Measurements from ENCODE around the gene KIFC3. TPM values are rescaled to one million over a fixed set of nuclear protein-coding genes. Genes with fewer than 3 reads are reported as not detected.

KIFC3 gene
- total and polyA plus RNA-seq, 2 of the 13 experiments (the other 11 are each of a cell fraction or from before 2014, with no cell fraction given): 42.1 to 45.3 TPM

GRCh38 chr16:57743458-57743857 is 58.8 kb downstream of the KIFC3 start (continued):
- TF ChIP-seq MAFK (conservative IDR thresholded peaks at IDR 0.05 in 1 of 2, IDR thresholded peaks at IDR 0.05 in 1 of 2; ENCODE audit: low read length in 2 of 2) (no peak), BATF2 (CRISPR knock-in tag; IDR thresholded peaks at IDR 0.05) (no peak), HIVEP1 (CRISPR knock-in tag; IDR thresholded peaks at IDR 0.05) (no peak), ZNF34 (CRISPR knock-in tag; IDR thresholded peaks at IDR 0.05; ENCODE audit: borderline replicate concordance) (no peak), ZNF629 (CRISPR knock-in tag; conservative IDR thresholded peaks at IDR 0.05) (no peak), HNRNPUL1 (IDR thresholded peaks at IDR 0.05; ENCODE audit: low read depth, low read length) (no peak), ONECUT2 (CRISPR knock-in tag; IDR thresholded peaks at IDR 0.05) (no peak), ZNF431 (CRISPR knock-in tag; IDR thresholded peaks at IDR 0.05; ENCODE audit: borderline replicate concordance, low read depth) (no peak), ZHX1 (CRISPR knock-in tag; IDR thresholded peaks at IDR 0.05; ENCODE audit: low read depth) (no peak), NR2F2 (IDR thresholded peaks at IDR 0.05; ENCODE audit: borderline replicate concordance, low read depth) (no peak), ZNF207 (IDR thresholded peaks at IDR 0.05; ENCODE audit: borderline replicate concordance) (no peak), SSRP1 (CRISPR knock-in tag; IDR thresholded peaks at IDR 0.05) (no peak)

Data from HepG2 (cell line).